GM12801 (cell line): ENCODE measurements around the gene R3HDM2.

Experiments
- TF ChIP-seq, protein P1 (sequence below): IDR thresholded peaks from one replicate; pipeline ENCODE4 v1.5.1; 2011; ENCODE audit warnings: control low read depth; ENCODE audit not compliant: insufficient read length; ENCODE audit errors: extremely low read depth

Gene R3HDM2

DNA sequence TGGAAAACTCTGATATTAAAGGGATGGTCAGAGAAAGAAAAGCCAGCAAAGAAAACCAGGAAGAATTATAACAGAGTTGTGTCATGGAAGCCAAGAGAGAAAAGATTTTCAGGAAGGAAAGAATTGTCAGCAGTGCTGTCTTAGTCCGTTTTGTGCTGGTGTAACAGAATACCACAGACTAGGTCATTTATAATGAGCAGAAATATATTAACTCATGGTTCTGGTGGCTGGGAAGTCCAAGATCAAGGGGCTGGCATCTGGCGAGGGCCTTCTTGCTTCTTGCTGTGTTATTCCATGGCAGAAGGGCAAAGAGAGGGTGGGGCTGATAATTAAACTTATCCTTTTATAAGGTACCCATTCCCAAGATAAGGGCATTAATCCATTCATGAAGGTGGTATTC is 17.8 kb upstream of the R3HDM2 start:
- TF ChIP-seq, protein P1, sequence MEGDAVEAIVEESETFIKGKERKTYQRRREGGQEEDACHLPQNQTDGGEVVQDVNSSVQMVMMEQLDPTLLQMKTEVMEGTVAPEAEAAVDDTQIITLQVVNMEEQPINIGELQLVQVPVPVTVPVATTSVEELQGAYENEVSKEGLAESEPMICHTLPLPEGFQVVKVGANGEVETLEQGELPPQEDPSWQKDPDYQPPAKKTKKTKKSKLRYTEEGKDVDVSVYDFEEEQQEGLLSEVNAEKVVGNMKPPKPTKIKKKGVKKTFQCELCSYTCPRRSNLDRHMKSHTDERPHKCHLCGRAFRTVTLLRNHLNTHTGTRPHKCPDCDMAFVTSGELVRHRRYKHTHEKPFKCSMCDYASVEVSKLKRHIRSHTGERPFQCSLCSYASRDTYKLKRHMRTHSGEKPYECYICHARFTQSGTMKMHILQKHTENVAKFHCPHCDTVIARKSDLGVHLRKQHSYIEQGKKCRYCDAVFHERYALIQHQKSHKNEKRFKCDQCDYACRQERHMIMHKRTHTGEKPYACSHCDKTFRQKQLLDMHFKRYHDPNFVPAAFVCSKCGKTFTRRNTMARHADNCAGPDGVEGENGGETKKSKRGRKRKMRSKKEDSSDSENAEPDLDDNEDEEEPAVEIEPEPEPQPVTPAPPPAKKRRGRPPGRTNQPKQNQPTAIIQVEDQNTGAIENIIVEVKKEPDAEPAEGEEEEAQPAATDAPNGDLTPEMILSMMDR, result no peak

DNA sequence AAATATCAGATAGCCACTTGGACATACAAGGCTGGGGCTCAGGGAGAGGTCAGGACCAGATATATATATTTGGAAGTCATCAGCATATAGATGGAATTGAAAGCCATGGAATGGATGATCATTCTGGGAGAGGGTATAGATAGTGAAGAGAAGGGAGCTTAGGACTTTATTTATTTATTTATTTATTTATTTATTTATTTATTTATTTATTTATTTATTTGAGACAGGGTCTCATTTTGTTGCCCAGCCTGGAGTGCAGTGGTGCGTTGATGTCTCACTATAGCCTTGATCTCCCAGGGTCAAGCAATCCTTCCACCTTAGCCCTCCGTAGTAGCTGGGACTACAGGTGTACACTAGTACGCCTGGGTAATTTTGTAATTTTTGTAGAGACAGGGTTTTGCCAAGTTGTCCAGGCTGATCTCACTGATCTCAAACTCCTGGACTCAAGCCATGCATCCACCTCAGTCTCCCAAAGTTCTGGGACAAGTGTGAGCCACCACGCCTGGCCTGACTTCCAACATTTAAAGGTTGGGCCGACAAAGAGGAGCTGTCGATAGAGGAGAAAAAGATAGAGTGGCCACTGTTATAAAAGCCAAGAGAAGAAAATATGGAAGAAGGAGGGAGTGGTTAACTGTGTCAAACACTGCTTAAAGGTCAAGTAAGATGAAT is 15.6 kb upstream of the R3HDM2 start:
- TF ChIP-seq, protein P1, result no peak

DNA sequence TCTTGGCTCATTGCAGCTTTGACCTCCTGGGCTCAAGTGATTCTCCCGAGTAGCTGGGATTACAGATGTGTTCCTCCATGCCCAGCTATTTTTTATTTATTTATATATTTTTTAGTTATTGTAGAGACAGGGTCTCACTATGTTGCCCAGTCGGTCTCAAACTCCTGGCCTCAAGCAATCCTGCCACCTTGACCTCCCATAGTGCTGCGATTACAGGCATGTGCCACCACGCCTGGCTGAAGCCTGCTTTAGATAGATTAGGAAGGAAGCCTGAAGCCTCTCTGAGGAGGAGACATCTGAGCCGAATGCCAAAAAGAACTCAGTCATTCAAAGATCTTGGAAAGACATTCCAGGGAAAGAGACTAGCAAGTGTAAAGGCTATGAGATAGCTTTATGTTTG is 13.9 kb upstream of the R3HDM2 start:
- TF ChIP-seq, protein P1, result no peak

DNA sequence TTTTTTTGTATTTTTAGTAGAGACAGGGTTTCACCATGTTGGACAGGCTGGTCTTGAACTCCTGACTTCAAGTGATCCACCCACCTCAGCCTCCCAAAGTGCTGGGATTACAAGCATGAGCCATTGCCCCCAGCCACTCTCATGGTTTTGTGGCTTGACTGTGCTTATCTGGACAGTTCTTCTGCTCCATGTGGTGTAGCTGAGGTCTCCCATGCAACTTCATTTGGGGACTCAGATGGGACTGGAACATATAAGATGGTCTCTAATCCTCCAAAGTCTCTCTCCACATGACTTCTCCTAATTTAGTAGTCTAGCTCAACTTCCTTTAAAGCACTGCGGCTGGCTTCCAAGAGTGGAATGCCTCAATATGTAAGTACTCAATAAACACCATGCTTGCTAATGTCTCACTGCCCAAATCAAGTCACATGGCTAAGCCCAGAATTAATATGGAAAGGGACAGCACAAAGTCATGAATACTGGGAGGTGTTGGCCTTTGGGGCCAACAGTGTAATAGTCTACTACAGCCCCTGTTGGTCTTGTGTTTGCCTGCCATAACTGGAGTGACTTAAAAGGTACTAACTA is 11.1 kb upstream of the R3HDM2 start:
- TF ChIP-seq, protein P1, result no peak

DNA sequence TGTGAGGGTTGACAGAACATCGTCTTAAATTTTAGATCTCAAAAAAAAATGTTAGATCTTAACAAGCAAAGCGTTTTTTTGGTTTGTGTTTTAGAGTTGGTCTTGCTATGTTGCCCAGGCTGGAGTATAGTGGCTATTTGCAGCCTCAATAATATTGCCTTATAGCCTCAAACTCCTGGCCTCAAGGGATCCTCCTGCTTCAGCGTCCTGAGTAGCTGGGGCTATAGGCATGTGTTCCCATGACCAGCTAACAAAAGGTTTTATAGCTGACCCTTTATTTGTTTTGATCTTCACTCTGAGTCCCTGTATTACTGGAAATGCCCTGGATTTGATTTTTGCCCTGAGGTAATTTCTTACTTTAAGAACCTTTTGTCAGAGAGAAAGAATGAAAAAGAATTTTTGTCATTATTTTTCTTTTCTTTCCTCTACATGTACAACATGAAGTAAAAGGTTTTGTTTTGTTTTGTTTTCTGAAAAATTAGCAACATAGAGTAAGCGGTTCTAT is 9.0 kb upstream of the R3HDM2 start:
- TF ChIP-seq, protein P1, result no peak

DNA sequence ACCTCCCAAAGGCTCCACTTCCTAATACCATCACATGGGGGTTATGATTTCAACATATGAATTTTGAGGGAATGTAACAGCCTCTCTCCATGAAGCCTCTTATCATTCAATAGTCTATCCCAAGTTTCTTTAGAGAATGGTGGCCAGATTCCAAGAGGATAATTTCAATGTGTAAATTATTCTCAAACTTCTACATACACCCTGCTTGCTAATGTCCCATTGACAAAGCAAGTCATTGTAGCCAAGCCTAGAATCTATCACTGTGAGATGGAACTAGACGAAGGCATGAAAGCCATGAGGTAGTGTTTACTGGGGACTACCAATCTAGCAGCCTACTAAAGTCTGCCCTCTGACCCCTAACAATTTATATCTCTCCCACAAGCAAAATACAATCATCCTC is 7.6 kb upstream of the R3HDM2 start:
- TF ChIP-seq, protein P1, result no peak

DNA sequence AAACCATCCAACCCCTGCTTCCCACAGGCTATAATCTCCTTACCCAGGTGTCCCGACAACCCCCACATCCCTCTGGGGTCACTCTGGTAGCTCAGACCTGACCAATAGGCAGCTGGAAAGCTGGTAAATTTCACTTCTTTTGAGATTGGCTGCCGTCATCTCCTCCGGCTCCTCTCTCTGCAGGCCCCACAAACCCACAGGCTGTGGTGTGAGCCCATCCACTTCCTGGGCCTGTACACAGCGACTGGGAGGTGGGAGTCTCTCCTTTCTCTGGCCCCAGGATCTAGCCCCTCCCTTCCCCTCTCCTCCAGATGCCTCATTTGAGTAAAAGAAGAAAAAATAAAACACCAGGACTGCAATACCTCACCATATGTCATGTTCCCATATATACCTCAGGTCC is 4.5 kb upstream of the R3HDM2 start:
- TF ChIP-seq, protein P1, result no peak
